NCI-H524 treated with DMSO at 0.1 percent for 48 hours (cell line): ENCODE results near the gene DPEP2.
"Not testable (repeated sequence)": the region's sequence is repeated elsewhere in the genome, so short reads cannot be mapped to it uniquely, and the experiment has no call there.

Experiments used
- DNase-seq: peaks from one replicate; lab custom pipeline; 2025; lab: John Stamatoyannopoulos, UW

DPEP2 gene

GRCh38 chr16:67998779-67999688 is at the start of gene DPEP2:
TSS of gene DPEP2 (minus strand) at chr16:67999484. CDS start at chr16:67993212, 6,272 bp downstream.
- DNase-seq: not testable (repeated sequence)

- DNase-seq: no peak
Measured at GRCh38 chr16:68047987-68048386, 48.7 kb upstream of the DPEP2 start.

GRCh38 chr16:68046106-68046505 is 46.8 kb upstream of the DPEP2 start:
- DNase-seq: no peak

- no peak for DNase-seq
Measured at GRCh38 chr16:68041783-68042182, 42.5 kb upstream of the DPEP2 start.

GRCh38 chr16:68040506-68041288 is 41.4 kb upstream of the DPEP2 start:
- DNase-seq: peak; percentile 35

GRCh38 chr16:68037841-68038597 is 38.7 kb upstream of the DPEP2 start:
- DNase-seq: no peak

GRCh38 chr16:68035227-68035626 is 35.9 kb upstream of the DPEP2 start:
- no peak for DNase-seq

- no peak for DNase-seq
Measured at GRCh38 chr16:68033101-68033500, 33.8 kb upstream of the DPEP2 start.

- DNase-seq: no peak
Measured at GRCh38 chr16:68031951-68032350, 32.7 kb upstream of the DPEP2 start.

- not testable (repeated sequence) for DNase-seq
Measured at GRCh38 chr16:68030108-68030507, 30.8 kb upstream of the DPEP2 start.

GRCh38 chr16:68028996-68029395 is 29.7 kb upstream of the DPEP2 start:
- no peak for DNase-seq

GRCh38 chr16:68022728-68023537 is 23.6 kb upstream of the DPEP2 start, which contains the start of the genes DDX28 and DUS2:
TSS of gene DDX28 (minus strand) at chr16:68023232. CDS start at chr16:68023202, 30 bp downstream.
TSS of gene DUS2 (plus strand) at chr16:68023284. CDS start at chr16:68038024, 14,740 bp downstream.
- DNase-seq: peak; percentile 41

GRCh38 chr16:68022278-68022727 is 23.0 kb upstream of the DPEP2 start:
- no peak for DNase-seq

- DNase-seq: no peak
Measured at GRCh38 chr16:68021490-68021889, 22.2 kb upstream of the DPEP2 start.

GRCh38 chr16:68019167-68019680 is 19.9 kb upstream of the DPEP2 start:
- no peak for DNase-seq

- DNase-seq: no peak
Measured at GRCh38 chr16:68015681-68016080, 16.4 kb upstream of the DPEP2 start, which contains the start of gene DPEP2NB. TSS of gene DPEP2NB (minus strand) at chr16:68015911. CDS start at chr16:68015770, 141 bp downstream.

GRCh38 chr16:68013440-68013839 is 14.2 kb upstream of the DPEP2 start:
- DNase-seq: no peak

GRCh38 chr16:68009872-68010271 is 10.6 kb upstream of the DPEP2 start:
- not testable (repeated sequence) for DNase-seq

- DNase-seq: no peak
Measured at GRCh38 chr16:68009157-68009735, 10.0 kb upstream of the DPEP2 start.

- DNase-seq: no peak
Measured at GRCh38 chr16:68005786-68006286, 6.6 kb upstream of the DPEP2 start.
